Epithelial cell of proximal tubule (primary cell): ENCODE results near the gene GPC3. TPM values are rescaled to one million over a fixed set of nuclear protein-coding genes. Genes with fewer than 3 reads are reported as not detected.

Experiments used
- DNase-seq: peaks from one replicate; pipeline ENCODE4 v3.0.0-alpha.2; 2011; ENCODE audit warnings: low read depth
- H3K4me3 ChIP-seq: 2 replicates; pipeline ENCODE4 v1.5.1; 2011; ENCODE audit warnings: low read depth, mild to moderate bottlenecking, low read length
- CTCF ChIP-seq: conservative IDR thresholded peaks from 2 replicates; pipeline ENCODE4 v1.5.1; 2012; ENCODE audit warnings: low read depth, mild to moderate bottlenecking, low read length
- total RNA-seq: library from RNA; depleted of rRNA; stranded (reverse); fragments of >200 nt; gene quantifications from 2 replicates; pipeline ENCODE4 v1.2.3, GENCODE V29; 2015

The GPC3 gene
- total RNA-seq, 1 donor from 2014 or later, result 3.3 TPM

- no peak for DNase-seq
- TF ChIP-seq CTCF, result no peak
- no peak overlapping the region for H3K4me3 ChIP-seq
Observed at GRCh38 chrX:134006484-134007161, 21.2 kb upstream of the GPC3 start.

GRCh38 chrX:134004084-134004483, 18.7 kb upstream of the GPC3 start:
- no peak overlapping the region for H3K4me3 ChIP-seq

GRCh38 chrX:134002921-134003615, 17.7 kb upstream of the GPC3 start:
- no peak for TF ChIP-seq CTCF
- no peak overlapping the region for H3K4me3 ChIP-seq
- DNase-seq, result no peak

More at GRCh38 chrX:134004084-134004483, 18.7 kb upstream of the GPC3 start:
- no peak for TF ChIP-seq CTCF
- no peak for DNase-seq

- H3K4me3 ChIP-seq, result no peak overlapping the region
- TF ChIP-seq CTCF, result no peak
- DNase-seq, result no peak
Observed at GRCh38 chrX:134000260-134001245, 15.2 kb upstream of the GPC3 start.

- no peak for TF ChIP-seq CTCF
- DNase-seq, result no peak
- no peak overlapping the region for H3K4me3 ChIP-seq
Observed at GRCh38 chrX:133999031-133999705, 13.8 kb upstream of the GPC3 start.

- no peak for TF ChIP-seq CTCF
- no peak overlapping the region for H3K4me3 ChIP-seq
- DNase-seq, result no peak
Observed at GRCh38 chrX:133995759-133996158, 10.4 kb upstream of the GPC3 start.
